HepG2 (cell line): Measurements from ENCODE around the gene BARHL2. TPM values are rescaled to one million over a fixed set of nuclear protein-coding genes. Genes with fewer than 3 reads are reported as not detected.

Experiments
- ELF3 ChIP-seq: IDR thresholded peaks from 2 replicates; pipeline ENCODE4 v1.6.1; 2016; ENCODE audit warnings: missing genetic modification reagents, missing compliant biosample characterization
- ETS1 ChIP-seq: sonication (generic); formaldehyde crosslinking; IDR thresholded peaks from 2 replicates; pipeline ENCODE4 v1.4.0; 2020; ENCODE audit warnings: missing genetic modification reagents
- HMGXB4 ChIP-seq, 2 experiments: sonication (generic) in 1 of 2; formaldehyde crosslinking in 1 of 2; IDR thresholded peaks; 2 replicates each; pipeline versions ENCODE4 v1.4.0 to v1.6.1; 2018 to 2020; ENCODE audit warnings: missing genetic modification reagents in 2 of 2, borderline replicate concordance in 1 of 2, low read depth in 1 of 2, mild to moderate bottlenecking in 1 of 2, missing biosample characterization in 1 of 2
- KLF12 ChIP-seq: sonication (generic); formaldehyde crosslinking; IDR thresholded peaks from 2 replicates; pipeline ENCODE4 v1.4.0; 2020; ENCODE audit warnings: missing genetic modification reagents, borderline replicate concordance
- KMT2A ChIP-seq: sonication (generic); formaldehyde crosslinking; IDR thresholded peaks from 2 replicates; pipeline ENCODE4 v1.4.0; 2020; ENCODE audit warnings: missing genetic modification reagents
- LBX2 ChIP-seq: sonication (generic); formaldehyde crosslinking; IDR thresholded peaks from 2 replicates; pipeline ENCODE4 v1.5.0; 2020; ENCODE audit warnings: missing genetic modification reagents, mild to moderate bottlenecking, borderline replicate concordance
- MAZ ChIP-seq, 2 experiments: sonication (generic) in 1 of 2; formaldehyde crosslinking in 1 of 2; IDR thresholded peaks; 2 replicates each; pipeline versions ENCODE4 v1.5.0 to v1.6.1; 2012 to 2020; ENCODE audit warnings: low read depth in 2 of 2, mild to moderate bottlenecking in 2 of 2, borderline replicate concordance in 1 of 2, improper control_type of control experiment in 1 of 2, low read length in 1 of 2, missing genetic modification reagents in 1 of 2, moderate library complexity in 1 of 2
- MXD4 ChIP-seq: IDR thresholded peaks from 2 replicates; pipeline ENCODE4 v1.6.1; 2016; ENCODE audit warnings: mild to moderate bottlenecking, missing biosample characterization, missing genetic modification reagents
- REST ChIP-seq, 2 experiments: IDR thresholded peaks; 2 replicates each; pipeline ENCODE4 v1.6.1; 2011 to 2012; ENCODE audit warnings: low read length in 2 of 2, borderline replicate concordance in 1 of 2, low read depth in 1 of 2, mild to moderate bottlenecking in 1 of 2, moderate library complexity in 1 of 2
- U2AF1 ChIP-seq: fragments of 200-400 bp; formaldehyde crosslinking; optimal IDR thresholded peaks from 2 replicates; pipeline ENCODE3; 2017; ENCODE audit warnings: mild to moderate bottlenecking, low read depth, low read length
- UBTF ChIP-seq: sonication (generic); formaldehyde crosslinking; IDR thresholded peaks from 2 replicates; pipeline ENCODE4 v1.4.0; 2020; ENCODE audit warnings: mild to moderate bottlenecking, missing genetic modification reagents
- WIZ ChIP-seq: sonication (generic); formaldehyde crosslinking; IDR thresholded peaks from 2 replicates; pipeline ENCODE4 v1.5.1; 2020; ENCODE audit warnings: mild to moderate bottlenecking, missing genetic modification reagents
- ZFP91 ChIP-seq: sonication (generic); formaldehyde crosslinking; IDR thresholded peaks from 2 replicates; pipeline ENCODE4 v1.9.0; 2022; ENCODE audit warnings: missing genetic modification reagents, mild to moderate bottlenecking, borderline replicate concordance
- ZFX ChIP-seq: sonication (generic); formaldehyde crosslinking; IDR thresholded peaks from 2 replicates; pipeline ENCODE4 v1.4.0; 2020; ENCODE audit warnings: mild to moderate bottlenecking, low read depth, missing genetic modification reagents, moderate library complexity
- ZNF644 ChIP-seq: IDR thresholded peaks from 2 replicates; pipeline ENCODE4 v1.6.1; 2016; ENCODE audit warnings: low read depth
- ZNF850 ChIP-seq: sonication (generic); formaldehyde crosslinking; conservative IDR thresholded peaks from 2 replicates; pipeline ENCODE4 v1.9.0; 2021; ENCODE audit warnings: mild to moderate bottlenecking, missing genetic modification reagents
- ZSCAN9 ChIP-seq: IDR thresholded peaks from 2 replicates; pipeline ENCODE4 v1.6.1; 2016; ENCODE audit warnings: borderline replicate concordance
- polyA plus RNA-seq, 8 experiments: library from polyadenylated mRNA; depleted of rRNA in 3 of 8; stranded (reverse) in 7 of 8; unstranded in 1 of 8; fragments of >200 nt; fragmentation: Illumina TruSeq in 4 of 8; extraction: Trizol in 4 of 8; gene quantifications; 2 replicates each; pipeline versions ENCODE4 v1.2.1 to v1.2.3, GENCODE V29; 2011 to 2016; ENCODE audit warnings: low read depth in 4 of 8, missing spikeins in 1 of 8, mixed read lengths in 1 of 8; ENCODE audit not compliant: insufficient read depth in 1 of 8
- total RNA-seq, 5 experiments: library from RNA; depleted of rRNA; stranded (reverse); fragments of >200 nt; fragmentation: Illumina TruSeq; extraction: Trizol; gene quantifications; 2 replicates each; pipeline ENCODE4 v1.2.3, GENCODE V29; 2016; ENCODE audit warnings: low read depth in 1 of 5

The BARHL2 gene
- total and polyA plus RNA-seq, 2 of the 13 experiments (the other 11 are each of a cell fraction or from before 2014, with no cell fraction given), result not detected

GRCh38 chr1:90707363-90707710 lies 9.8 kb downstream of the BARHL2 start (continued):
- TF ChIP-seq ZNF644 (CRISPR knock-in tag), result peak; percentile 22; the same call in 1 of the 2 replicates
- no peak for TF ChIP-seq LBX2
- no peak for TF ChIP-seq HMGXB4 (CRISPR knock-in tag; IDR thresholded peaks at IDR 0.05; ENCODE audit: borderline replicate concordance in 1 of 2, low read depth in 1 of 2)
- peak; percentile 49; the same call in 1 of the 2 replicates for TF ChIP-seq ELF3 (CRISPR knock-in tag)
- TF ChIP-seq ZNF850 (CRISPR knock-in tag), result no peak
- TF ChIP-seq ZFP91 (CRISPR knock-in tag), result no peak
- TF ChIP-seq UBTF (CRISPR knock-in tag), result peak; percentile 35; the same call in 1 of the 2 replicates
- peak; percentile 90; the same call in 1 of the 2 replicates for TF ChIP-seq WIZ (CRISPR knock-in tag)
- no peak for TF ChIP-seq ETS1
- TF ChIP-seq ZSCAN9 (CRISPR knock-in tag), result 0 out of 2 replicates have a peak, but pooled peaks have one; percentile 34
- 0 out of 2 replicates have a peak, but pooled peaks have one; percentile 33 for TF ChIP-seq KMT2A (CRISPR knock-in tag)
- no peak for TF ChIP-seq MAZ (IDR thresholded peaks at IDR 0.05; ENCODE audit: borderline replicate concordance, low read depth, low read length)
- peak; percentile 37; the same call in 1 of the 2 replicates for TF ChIP-seq MAZ (CRISPR knock-in tag; IDR thresholded peaks at IDR 0.05; ENCODE audit: low read depth)
- TF ChIP-seq REST (IDR thresholded peaks at IDR 0.05; ENCODE audit: borderline replicate concordance in 1 of 2, low read depth in 1 of 2, low read length in 2 of 2), result peak; percentile 82 to 96
- no peak for TF ChIP-seq ZFX (CRISPR knock-in tag)
- 0 out of 2 replicates have a peak, but pooled peaks have one; percentile 43 for TF ChIP-seq KLF12 (CRISPR knock-in tag)
- 0 out of 2 replicates have a peak, but pooled peaks have one; percentile 9 for TF ChIP-seq MXD4
- no peak for TF ChIP-seq U2AF1
